ENCODE measurements around the gene IFT80. TPM values are rescaled to one million over a fixed set of nuclear protein-coding genes. Genes with fewer than 3 reads are reported as not detected.

The IFT80 gene
- total RNA-seq, 2 experiments from 2014 or later, result 9.3 to 9.9 TPM

DNA sequence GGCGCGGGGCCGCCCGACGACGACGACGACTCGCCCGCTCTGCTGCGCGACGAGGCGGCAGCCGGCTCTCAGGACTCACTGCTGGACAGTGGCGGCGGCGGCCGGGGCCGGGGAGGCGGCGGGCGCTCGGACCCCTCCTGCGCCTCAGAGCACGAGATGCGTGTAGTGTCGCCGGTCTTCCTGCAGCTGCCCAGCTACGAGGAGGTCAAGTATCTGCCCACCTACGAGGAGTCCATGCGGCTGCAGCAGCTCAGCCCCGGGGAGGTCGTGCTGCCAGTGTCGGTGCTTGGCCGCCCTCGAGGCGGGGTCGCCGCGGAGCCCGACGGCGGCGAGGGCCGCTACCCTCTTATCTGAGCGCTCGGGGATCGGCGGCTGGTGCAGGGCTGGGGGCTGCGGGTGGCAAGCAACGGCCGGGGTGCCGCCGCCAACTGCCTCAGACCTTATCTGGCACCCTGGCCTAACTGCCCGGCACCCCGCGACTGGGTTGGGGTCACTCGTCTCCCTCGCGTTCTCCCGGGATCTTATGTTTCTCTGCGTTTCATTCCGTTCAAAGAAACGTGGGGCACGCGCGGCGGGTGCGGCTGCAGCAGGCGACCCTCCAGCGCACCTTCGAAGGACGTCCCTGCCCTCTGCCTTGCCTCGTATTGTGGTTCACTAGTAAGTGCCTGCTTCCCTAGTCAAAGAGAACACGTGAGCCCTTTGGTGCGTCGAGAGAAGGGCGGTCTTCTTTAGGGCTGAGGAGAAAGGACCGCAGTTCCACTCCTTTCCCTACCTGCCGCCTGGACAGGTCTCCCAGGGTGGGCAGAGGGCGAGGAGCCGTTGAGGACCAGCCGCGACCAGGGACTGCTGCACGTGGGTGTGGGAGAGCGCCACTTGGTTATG is 172.8 kb downstream of the IFT80 start:
- CTCF ChIA-PET, result no interaction called here
- intact Hi-C loops (cut with micrococcal nuclease), result loop anchor here (5.0 kb wide), 2 partner anchors 171 to 531 kb away; partner anchors contain the start of genes IFT80, PPM1L and SMC4
- Mint-ChIP-seq H3K4me1 (ENCODE audit: low read depth) (peaks cover 9% of the 10 kb centered on the region), H3K27ac (no peak overlapping the region), H3K4me3 (peak overlapping the region; percentile 55), H3K9me3 (no peaks in the 10 kb centered on the region), H3K27me3 (ENCODE audit: low read depth) (peaks cover 43% of the 10 kb centered on the region), H3K36me3 (ENCODE audit: low read depth) (no peaks in the 10 kb centered on the region)
- peak; percentile 8 for DNase-seq

DNA sequence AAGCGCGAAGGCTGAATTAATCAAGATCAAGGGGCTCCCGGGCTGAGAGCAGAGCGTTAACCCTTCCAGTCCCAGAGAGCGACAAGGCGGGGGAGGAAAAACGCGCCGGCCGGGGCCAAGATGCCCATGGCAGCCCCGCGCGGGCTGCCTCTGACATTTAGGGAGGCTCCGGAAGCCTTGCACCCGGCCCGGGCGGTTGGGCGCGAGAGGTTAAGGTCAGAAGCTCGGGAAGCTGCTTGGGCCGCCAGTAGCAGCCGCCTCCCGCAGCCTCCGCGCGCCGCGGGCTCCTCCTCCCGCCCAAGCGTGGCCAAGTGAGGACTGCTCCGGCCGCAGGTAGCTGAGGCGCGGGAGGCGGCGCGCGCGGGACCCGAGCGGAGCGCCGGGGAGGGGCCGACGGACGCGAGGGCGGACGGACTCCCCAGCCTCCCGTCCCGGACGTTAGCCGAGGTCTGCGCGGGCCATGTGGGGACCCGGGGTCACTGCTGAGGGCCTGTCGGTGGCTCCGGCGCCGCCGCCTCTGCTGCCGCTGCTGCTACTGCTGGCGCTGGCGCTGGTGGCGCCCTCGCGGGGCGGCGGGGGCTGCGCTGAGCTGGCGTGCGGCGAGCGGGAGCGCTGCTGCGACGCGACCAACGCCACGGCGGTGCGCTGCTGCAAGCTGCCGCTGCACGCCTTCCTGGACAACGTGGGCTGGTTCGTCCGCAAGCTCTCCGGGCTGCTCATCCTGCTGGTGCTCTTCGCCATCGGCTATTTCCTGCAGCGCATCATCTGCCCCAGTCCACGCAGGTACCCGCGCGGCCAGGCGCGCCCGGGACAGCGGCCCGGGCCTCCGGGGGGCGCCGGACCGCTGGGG is 173.6 kb downstream of the IFT80 start, which contains the start of gene C3orf80:
TSS of gene C3orf80 (plus strand) at position 247 of the 850 bp plus-strand sequence. CDS start at position 461, 214 bp downstream.
- CTCF ChIA-PET, result interaction anchor here (1.1 kb wide), 1 partner anchor 193 kb away, joined by 4 read pairs; no protein-coding TSS in a partner anchor
- no peaks in the 10 kb centered on the region for H3K36me3 Mint-ChIP-seq (ENCODE audit: low read depth)
- intact Hi-C loops (cut with micrococcal nuclease), result loop anchor here (5.0 kb wide), 2 partner anchors 172 to 532 kb away; partner anchors contain the start of genes IFT80, PPM1L and SMC4
- no peaks in the 10 kb centered on the region for H3K9me3 Mint-ChIP-seq
- peaks cover 9% of the 10 kb centered on the region for H3K4me1 Mint-ChIP-seq (ENCODE audit: low read depth)
- no peak within 1 kb of the TSS for H3K27ac Mint-ChIP-seq
- DNase-seq, result peak; percentile 57
- H3K27me3 Mint-ChIP-seq (ENCODE audit: low read depth), result peaks cover 49% of the 10 kb centered on the region
- peak within 1 kb of the TSS; percentile 66 for H3K4me3 Mint-ChIP-seq

DNA sequence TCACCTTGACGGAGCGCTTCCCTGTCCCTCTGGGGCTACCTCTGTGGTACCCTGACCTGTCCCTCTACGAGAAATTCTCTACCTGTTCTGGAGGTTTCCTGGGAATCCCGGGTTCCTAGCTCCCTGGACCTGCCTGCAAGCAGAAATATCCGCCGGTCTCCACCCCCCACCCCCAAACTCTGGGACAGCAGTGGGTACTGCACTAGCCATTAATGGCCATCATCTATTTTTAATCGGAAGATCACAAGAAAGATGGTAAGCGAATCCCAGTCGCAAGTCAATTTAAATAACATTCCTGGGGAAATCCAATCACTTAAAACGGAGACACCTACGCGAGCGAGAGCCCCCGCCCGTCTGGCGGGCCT is 174.2 kb downstream of the IFT80 start:
- no peak for DNase-seq
- H3K27me3 Mint-ChIP-seq (ENCODE audit: low read depth), result peaks cover 49% of the 10 kb centered on the region
- peaks cover 9% of the 10 kb centered on the region for H3K4me1 Mint-ChIP-seq (ENCODE audit: low read depth)
- no peak overlapping the region for H3K27ac Mint-ChIP-seq
- peak overlapping the region; percentile 66 for H3K4me3 Mint-ChIP-seq
- H3K36me3 Mint-ChIP-seq (ENCODE audit: low read depth), result no peaks in the 10 kb centered on the region
- intact Hi-C loops (cut with micrococcal nuclease), result loop anchor here (5.0 kb wide), 3 partner anchors 173 to 533 kb away; partner anchors contain the start of genes IFT80, PPM1L and SMC4
- CTCF ChIA-PET, result interaction anchor here (0.8 to 1.1 kb wide), 2 partner anchors 192 to 219 kb away, joined by 4 read pairs; no protein-coding TSS in a partner anchor
- H3K9me3 Mint-ChIP-seq, result no peaks in the 10 kb centered on the region

DNA sequence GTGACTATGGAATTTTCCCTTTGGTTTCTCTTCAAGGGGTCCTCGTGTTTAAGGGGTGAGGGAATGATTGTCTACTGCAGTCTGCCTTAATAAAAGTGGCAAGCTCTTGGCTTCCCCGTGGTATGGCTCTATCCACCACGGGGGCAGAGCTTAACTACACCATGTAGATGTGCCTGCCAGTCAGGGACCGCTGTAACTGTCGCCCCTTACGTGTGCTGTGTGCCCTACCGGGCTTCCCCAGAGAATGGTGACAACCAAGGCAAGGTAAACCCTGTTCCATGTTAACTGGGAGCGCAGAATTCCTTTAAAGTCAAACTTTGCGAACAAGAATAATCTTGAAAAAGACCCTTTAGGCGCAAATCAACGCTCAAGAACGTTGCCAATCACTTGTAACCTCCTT is 174.8 kb downstream of the IFT80 start:
- CTCF ChIA-PET, result interaction anchor here (0.8 kb wide), 1 partner anchor 218 kb away, joined by 4 read pairs; no protein-coding TSS in a partner anchor
- H3K4me1 Mint-ChIP-seq (ENCODE audit: low read depth), result peaks cover 9% of the 10 kb centered on the region
- H3K4me3 Mint-ChIP-seq, result no peak overlapping the region
- DNase-seq, result no peak
- H3K27me3 Mint-ChIP-seq (ENCODE audit: low read depth), result peaks cover 50% of the 10 kb centered on the region
- H3K9me3 Mint-ChIP-seq, result no peaks in the 10 kb centered on the region
- no peaks in the 10 kb centered on the region for H3K36me3 Mint-ChIP-seq (ENCODE audit: low read depth)
- intact Hi-C loops (cut with micrococcal nuclease), result loop anchor here (5.0 kb wide), 1 partner anchor 187 kb away; no protein-coding TSS in a partner anchor
- H3K27ac Mint-ChIP-seq, result no peak overlapping the region

GRCh38 chr3:160221019-160221418 is 178.0 kb downstream of the IFT80 start:
- H3K9me3 Mint-ChIP-seq, result no peaks in the 10 kb centered on the region
- peaks cover 48% of the 10 kb centered on the region for H3K27me3 Mint-ChIP-seq (ENCODE audit: low read depth)
- intact Hi-C loops (cut with micrococcal nuclease), result loop anchor here (5.0 kb wide), 1 partner anchor 184 kb away; no protein-coding TSS in a partner anchor

DNA sequence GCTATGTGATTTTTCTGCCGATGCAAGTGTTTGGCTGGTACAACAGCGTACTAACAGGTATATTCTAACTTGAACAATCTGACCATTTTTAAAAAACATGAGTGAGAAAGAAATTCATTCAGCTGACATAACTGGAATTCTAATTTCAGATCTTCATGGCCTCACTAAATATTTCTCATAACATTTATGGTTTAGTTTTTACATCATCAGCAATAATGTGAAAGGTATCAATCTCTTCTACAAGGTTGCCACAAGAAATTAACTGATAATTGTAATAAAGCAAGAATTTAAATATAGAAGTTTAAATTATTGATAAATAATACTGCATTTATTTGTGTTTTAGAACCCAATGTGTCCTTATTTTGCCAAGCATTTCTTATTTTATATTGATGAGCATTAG is 179.0 kb downstream of the IFT80 start:
- CTCF ChIA-PET, result interaction anchor here (0.6 to 0.7 kb wide), 2 partner anchors 50 kb away, joined by 3 read pairs; no protein-coding TSS in a partner anchor
- intact Hi-C loops (cut with micrococcal nuclease), result loop anchor here (5.0 kb wide), 1 partner anchor 183 kb away; no protein-coding TSS in a partner anchor
- no peak overlapping the region for H3K4me3 Mint-ChIP-seq
- peaks cover 49% of the 10 kb centered on the region for H3K27me3 Mint-ChIP-seq (ENCODE audit: low read depth)
- DNase-seq, result no peak
- H3K36me3 Mint-ChIP-seq (ENCODE audit: low read depth), result no peaks in the 10 kb centered on the region
- H3K4me1 Mint-ChIP-seq (ENCODE audit: low read depth), result peaks cover 5% of the 10 kb centered on the region
- H3K27ac Mint-ChIP-seq, result no peak overlapping the region
- no peaks in the 10 kb centered on the region for H3K9me3 Mint-ChIP-seq

More at GRCh38 chr3:160221019-160221418, 178.0 kb downstream of the IFT80 start:
- Mint-ChIP-seq H3K4me3 (no peak overlapping the region), H3K36me3 (ENCODE audit: low read depth) (no peaks in the 10 kb centered on the region), H3K4me1 (ENCODE audit: low read depth) (peaks cover 5% of the 10 kb centered on the region), H3K27ac (no peak overlapping the region)
- DNase-seq, result no peak
- CTCF ChIA-PET, result interaction anchor here (0.7 kb wide), 1 partner anchor 51 kb away, joined by 3 read pairs; no protein-coding TSS in a partner anchor

DNA sequence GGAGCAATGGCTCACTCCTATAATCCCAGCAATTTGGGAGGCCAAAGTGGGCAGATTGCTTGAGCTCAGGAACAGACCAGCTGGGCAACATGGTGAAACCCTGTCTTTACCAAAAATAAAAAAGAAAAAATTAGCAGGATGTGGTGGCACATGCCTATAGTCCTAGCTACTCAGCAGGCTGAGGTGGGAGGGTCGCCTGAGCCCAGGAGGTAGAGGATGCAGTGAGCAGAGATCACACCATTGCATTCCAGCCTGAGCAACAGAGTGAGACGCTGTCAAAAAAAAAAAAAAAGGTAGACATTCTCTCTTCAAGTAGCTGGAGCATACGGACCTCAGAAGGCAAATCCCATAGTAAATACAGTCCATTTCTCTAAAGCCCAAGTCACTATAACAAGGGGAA is 180.9 kb downstream of the IFT80 start:
- peaks cover 37% of the 10 kb centered on the region for H3K27me3 Mint-ChIP-seq (ENCODE audit: low read depth)
- intact Hi-C loops (cut with micrococcal nuclease), result loop anchor here (2.0 kb wide), 1 partner anchor 269 kb away; no protein-coding TSS in a partner anchor
- CTCF ChIA-PET, result no interaction called here

DNA sequence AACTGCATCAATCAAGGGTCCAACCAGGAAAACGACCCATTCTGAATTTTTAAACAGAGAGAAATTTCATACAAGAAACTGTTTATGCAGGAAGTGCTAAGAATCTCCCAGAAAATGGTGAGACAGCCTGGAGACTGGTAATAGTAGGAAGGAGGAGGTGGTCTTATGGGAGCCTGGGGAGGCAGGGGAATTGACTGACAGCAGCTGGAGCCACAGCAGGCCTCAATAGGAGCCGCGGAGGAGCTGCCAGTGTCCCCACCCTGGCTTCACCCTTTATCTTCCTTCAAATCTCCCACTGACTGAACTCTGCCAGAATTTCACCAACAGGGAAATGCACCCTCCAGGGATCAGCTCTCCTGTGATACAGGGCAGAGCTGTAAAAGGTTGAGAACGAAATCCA is 181.3 kb downstream of the IFT80 start:
- Mint-ChIP-seq H3K27ac (no peak overlapping the region), H3K4me3 (no peak overlapping the region), H3K36me3 (ENCODE audit: low read depth) (no peaks in the 10 kb centered on the region), H3K9me3 (no peaks in the 10 kb centered on the region), H3K4me1 (ENCODE audit: low read depth) (no peaks in the 10 kb centered on the region), H3K27me3 (ENCODE audit: low read depth) (peaks cover 36% of the 10 kb centered on the region)
- no peak for DNase-seq
- intact Hi-C loops (cut with micrococcal nuclease), result loop anchor here (2.0 kb wide), 1 partner anchor 269 kb away; no protein-coding TSS in a partner anchor
- CTCF ChIA-PET, result no interaction called here

More for the DNA sequence above, 180.9 kb downstream of the IFT80 start:
- no peaks in the 10 kb centered on the region for H3K9me3 Mint-ChIP-seq
- no peak overlapping the region for H3K4me3 Mint-ChIP-seq
- DNase-seq, result no peak
- no peaks in the 10 kb centered on the region for H3K36me3 Mint-ChIP-seq (ENCODE audit: low read depth)
- no peaks in the 10 kb centered on the region for H3K4me1 Mint-ChIP-seq (ENCODE audit: low read depth)
- no peak overlapping the region for H3K27ac Mint-ChIP-seq

DNA sequence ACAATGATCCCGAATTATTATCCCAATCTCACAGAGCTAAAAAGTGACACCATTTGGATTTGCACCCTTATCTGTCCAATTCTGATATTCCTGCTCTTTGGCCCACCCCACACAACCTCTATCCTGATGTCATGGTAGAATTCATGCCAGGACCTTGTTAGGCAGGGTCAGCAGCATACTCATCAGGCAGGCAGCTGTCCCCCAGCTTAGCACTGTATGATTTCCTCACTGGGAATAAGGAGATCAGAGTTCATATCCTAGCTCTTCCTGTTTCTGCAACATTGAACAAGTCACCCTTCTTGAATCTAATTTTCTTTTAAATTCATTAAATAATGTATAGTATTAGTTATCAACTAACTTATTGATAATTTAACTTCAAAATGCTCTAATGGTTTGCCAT is 185.8 kb downstream of the IFT80 start:
- Mint-ChIP-seq H3K27ac (no peak overlapping the region), H3K9me3 (no peaks in the 10 kb centered on the region)
- intact Hi-C loops (cut with micrococcal nuclease), result no loop called here

DNA sequence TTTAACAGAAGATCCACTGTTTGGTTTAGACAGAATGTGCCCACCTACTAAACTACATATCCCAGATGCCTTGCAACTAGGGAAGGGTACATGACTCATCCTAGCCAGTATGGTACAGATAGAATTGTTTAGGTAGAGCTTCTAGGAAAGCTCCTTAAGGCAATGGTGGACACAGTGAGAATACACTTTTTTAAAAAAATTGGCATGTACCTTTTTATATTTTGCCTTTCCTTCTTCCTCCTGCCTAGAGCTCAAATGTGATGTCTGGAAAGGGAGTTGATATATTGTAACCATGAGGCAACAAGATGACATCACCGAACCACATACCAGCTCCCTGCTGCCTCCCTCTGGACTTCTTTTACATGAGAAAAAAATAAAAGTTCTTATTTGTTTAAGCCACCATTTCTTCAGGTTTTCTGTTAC is 188.2 kb downstream of the IFT80 start:
- H3K4me3 Mint-ChIP-seq, result no peak overlapping the region
- H3K9me3 Mint-ChIP-seq, result no peaks in the 10 kb centered on the region
- no peaks in the 10 kb centered on the region for H3K4me1 Mint-ChIP-seq (ENCODE audit: low read depth)
- DNase-seq, result no peak
- H3K27ac Mint-ChIP-seq, result no peak overlapping the region
- H3K27me3 Mint-ChIP-seq (ENCODE audit: low read depth), result peaks cover 20% of the 10 kb centered on the region
- CTCF ChIA-PET, result interaction anchor here (1.5 kb wide), 1 partner anchor 178 kb away, joined by 4 read pairs; no protein-coding TSS in a partner anchor
- intact Hi-C loops (cut with micrococcal nuclease), result loop anchor here (2.0 kb wide), 1 partner anchor 178 kb away; no protein-coding TSS in a partner anchor
- no peaks in the 10 kb centered on the region for H3K36me3 Mint-ChIP-seq (ENCODE audit: low read depth)

More for the DNA sequence above, 185.8 kb downstream of the IFT80 start:
- H3K4me1 Mint-ChIP-seq (ENCODE audit: low read depth), result no peaks in the 10 kb centered on the region
- no peak overlapping the region for H3K4me3 Mint-ChIP-seq
- H3K36me3 Mint-ChIP-seq (ENCODE audit: low read depth), result no peaks in the 10 kb centered on the region
- CTCF ChIA-PET, result no interaction called here
- H3K27me3 Mint-ChIP-seq (ENCODE audit: low read depth), result peaks cover 16% of the 10 kb centered on the region
- DNase-seq, result no peak

DNA sequence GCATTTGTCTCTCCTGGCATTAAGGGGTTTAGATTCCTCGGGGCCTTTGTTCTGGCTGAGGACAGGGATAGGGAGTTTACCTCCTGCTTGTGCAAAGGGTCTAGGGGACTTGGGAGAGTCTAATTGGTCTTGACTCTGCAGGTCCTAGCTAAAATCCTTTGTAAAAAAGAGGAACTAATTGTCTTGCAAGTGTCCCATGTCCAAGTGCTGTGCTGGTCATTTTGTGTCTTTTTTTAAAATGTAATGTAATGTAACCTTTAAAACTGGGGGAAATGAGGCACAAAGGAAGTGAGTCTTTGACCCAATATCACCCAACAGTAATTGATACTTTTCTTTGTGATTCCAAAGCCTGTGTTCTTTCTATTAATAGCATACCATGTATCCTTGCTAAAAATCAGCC is 188.7 kb downstream of the IFT80 start:
- intact Hi-C loops (cut with micrococcal nuclease), result loop anchor here (2.0 kb wide), 1 partner anchor 178 kb away; no protein-coding TSS in a partner anchor
- Mint-ChIP-seq H3K4me3 (no peak overlapping the region), H3K27me3 (ENCODE audit: low read depth) (peaks cover 20% of the 10 kb centered on the region), H3K36me3 (ENCODE audit: low read depth) (no peaks in the 10 kb centered on the region), H3K4me1 (ENCODE audit: low read depth) (no peaks in the 10 kb centered on the region), H3K9me3 (no peaks in the 10 kb centered on the region), H3K27ac (no peak overlapping the region)
- DNase-seq, result no peak
- CTCF ChIA-PET, result interaction anchor here (1.5 kb wide), 1 partner anchor 178 kb away, joined by 4 read pairs; no protein-coding TSS in a partner anchor
